Amygdala (tissue), 56 donors: ENCODE data around the gene ARHGEF2.
A peak's percentile ranks its signal among the peaks of the same experiment; 100 is the strongest.

ENCODE experiments used
- DNase-seq, 56 donors: peaks; one replicate each; lab custom pipeline; 2025; lab: John Stamatoyannopoulos, UW

Gene ARHGEF2

DNA sequence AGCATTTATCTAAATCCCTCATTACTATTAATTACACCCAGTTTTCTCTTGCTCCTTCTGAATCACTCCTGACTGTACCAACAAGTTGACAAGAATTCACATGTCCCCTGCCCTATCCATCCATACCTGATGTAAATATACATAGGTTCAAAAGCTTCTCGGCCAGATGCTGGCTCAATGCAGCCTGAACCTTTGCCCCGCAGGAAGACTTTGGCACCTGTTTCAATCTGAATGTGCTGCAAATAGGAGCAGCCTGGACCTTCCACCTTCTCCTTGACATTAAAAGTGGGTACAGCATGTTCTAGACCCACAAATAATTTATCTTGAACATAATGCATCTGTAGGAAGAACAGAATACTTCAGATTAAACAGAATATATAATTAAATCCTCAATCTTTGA, 52.8 kb downstream of the ARHGEF2 start:
- DNase-seq = no peak

DNA sequence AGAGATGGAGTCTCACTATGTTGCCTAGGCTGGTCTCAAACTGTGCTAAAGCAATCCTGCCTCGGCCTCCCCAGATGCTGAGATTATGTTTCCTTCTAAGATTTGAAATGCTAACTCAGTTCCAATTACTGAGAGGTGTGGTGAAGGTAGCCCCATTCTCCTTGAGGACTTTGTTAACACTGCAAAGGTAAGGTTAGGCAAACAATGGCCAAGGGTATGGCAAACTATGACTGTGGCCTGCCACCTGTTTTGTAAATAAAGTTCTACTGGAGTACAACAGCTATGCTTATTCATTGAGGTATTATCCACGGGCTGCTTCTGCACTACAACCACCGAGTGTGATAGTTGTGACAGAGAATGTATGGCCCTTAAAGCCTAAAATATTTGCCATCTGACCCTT, 57.6 kb downstream of the ARHGEF2 start:
- DNase-seq = no peak

DNA sequence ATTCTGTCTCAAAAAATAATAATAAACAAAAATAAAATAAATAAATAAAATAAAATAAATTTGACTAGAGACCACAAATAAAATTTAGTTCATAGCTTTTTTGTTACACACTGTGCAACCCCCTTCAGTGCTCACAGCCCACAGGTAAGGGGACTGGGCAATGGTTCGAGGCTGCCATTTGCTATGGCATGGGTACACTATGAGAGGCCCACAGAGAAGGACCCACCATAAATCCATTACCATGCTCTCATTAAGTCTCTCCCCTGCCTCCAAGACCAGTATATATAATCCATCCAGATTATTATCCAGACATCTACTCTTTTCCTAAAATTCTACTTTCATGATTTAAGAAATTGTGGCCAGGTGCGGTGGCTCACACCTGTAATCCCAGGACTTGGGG, 58.5 kb downstream of the ARHGEF2 start:
- DNase-seq = no peak

DNA sequence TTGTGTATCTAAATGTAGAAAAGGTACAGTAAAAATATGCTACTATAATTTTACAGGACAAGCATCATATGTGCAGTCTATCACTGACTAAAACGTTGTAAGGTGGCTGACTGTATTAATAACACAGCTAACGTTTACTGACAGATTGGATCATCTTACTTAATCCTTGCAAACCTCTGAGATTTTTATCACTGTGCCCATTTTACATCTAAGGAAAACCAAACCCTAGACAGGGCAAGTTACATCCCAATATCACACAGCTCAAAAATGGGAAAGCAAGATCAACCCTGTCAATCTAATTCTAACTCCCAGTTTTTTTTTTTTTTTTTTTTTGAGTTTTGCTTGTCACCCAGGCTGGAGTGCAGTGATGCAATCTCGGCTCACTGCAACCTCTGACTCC, 59.7 kb downstream of the ARHGEF2 start:
- DNase-seq = no peak

DNA sequence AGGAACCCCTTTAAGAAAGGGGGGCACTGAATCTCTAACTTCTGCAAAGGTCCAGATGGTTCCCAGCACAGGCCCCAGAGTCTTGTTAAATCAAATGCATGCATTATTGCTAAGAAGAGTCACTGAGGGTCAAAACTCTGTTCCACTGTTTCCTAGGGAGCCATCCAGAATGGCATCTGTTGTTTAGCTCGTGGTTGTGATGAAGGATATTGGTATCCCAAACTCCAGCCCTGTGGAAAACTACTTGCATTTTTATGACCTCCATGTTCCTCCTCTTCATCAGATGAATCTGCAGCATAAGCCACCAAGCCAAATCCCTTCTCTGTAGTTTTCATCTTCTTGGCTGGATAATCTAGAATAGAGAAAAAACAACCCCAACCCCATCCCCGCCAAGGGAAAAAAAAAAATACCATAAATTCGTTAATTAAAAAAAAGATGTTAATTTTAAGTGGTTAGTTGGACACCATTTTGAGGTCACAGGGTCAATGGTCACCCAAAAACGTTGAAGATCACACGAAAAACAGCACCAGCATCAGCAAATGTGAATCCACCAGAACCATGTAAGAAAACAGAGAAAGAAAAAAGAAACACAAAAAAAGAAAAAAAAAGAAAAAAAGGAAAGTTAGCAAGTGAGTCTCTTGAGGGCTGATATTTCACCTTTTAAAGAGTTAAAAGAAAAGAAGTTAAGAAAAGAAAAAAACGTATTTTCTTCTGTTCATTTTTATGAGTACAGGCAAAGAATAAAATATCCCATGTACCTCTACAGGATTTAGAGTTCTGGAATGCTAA, 64.2 kb downstream of the ARHGEF2 start:
- no peak for DNase-seq

DNA sequence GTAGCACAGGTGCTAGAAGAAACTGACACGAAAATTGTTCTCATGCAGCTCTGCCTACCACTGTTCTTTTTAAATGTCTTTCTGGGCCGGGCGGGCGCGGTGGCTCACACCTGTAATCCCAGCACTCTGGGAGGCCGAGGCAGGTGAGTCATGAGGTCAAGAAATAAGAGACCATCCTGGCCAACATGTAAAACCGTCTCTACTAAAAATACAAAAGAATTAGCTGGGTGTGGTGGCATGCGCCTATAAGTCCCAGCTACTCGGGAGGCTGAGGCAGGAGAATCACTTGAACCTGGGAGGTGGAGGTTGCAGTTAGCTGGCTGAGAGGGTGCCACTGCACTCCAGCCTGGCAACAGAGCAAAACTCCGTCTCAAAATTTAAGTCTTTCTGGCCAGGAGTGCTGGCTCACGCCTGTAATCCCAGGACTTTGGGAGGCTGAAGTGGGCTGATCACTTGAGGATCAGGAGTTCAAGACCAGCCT, 66.3 kb downstream of the ARHGEF2 start:
- no peak for DNase-seq

GRCh38 chr1:155911156-155912055, 66.9 kb downstream of the ARHGEF2 start, which contains the start of gene RIT1:
TSS of gene RIT1 (minus strand) at chr1:155911349. CDS start at chr1:155910761, 588 bp downstream.
- DNase-seq = peak in 55 of 56 donors; percentile 6 to 91 (median 67)

- peak in 24 of 56 donors; percentile 4 to 60 (median 32) for DNase-seq
Measured at GRCh38 chr1:155910621-155911121, 67.7 kb downstream of the ARHGEF2 start.

DNA sequence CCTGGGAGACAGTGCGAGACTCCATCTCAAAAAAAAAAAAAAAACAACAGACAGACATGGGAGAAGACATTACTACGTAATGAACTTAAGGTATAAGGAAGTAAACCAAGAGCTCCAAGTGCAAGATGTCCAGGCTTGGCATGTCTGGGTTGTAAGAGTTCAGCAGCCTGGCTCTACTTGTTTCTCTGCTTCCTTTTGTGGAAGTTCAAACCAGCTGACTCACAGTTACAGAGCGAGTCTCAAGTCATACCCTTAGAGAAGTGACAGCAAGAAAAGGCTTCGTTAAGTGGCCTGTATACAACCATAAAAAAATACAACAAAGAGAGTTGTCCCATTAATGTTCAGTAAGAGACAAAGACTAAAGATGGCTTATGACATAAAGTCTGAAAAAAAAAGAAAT, 68.5 kb downstream of the ARHGEF2 start:
- DNase-seq = peak in 4 of 56 donors; percentile 4 to 12 (median 10)

DNA sequence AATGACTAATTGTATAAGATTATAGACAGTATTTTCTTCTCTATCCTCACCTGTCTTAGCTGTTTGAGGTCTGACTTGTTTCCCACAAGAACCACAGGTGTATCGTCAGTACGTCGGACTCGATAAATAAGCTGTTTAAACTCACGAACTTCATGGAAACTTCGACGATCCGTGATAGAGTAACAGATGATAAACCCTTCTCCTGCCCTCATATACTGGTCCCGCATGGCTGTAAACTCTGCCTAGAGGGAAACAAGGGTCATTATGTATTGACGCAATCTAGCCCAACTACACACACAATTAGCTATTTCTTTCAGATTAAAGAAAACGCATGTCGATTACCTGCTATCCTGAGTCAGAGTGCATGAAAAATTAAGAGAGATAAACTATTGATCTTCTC, 74.1 kb downstream of the ARHGEF2 start:
- no peak for DNase-seq

DNA sequence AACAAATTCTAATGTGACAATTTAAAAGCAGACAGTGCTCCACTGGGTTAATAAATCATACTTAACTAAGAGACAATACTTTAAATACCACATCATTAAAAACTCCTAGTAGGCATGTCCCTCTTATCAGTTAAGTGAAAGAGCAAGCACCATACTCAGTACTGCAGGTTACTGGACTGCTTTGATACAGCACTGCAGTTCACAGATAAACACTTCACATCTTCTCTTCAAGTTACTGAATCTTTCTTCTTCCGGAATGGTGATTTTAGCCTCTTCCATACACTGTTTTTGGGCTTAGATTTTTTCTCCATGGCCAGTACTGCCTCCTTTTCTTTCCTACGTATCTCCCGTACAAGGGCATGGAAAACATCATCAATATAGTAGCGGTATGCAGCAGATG, 78.2 kb downstream of the ARHGEF2 start:
- no peak for DNase-seq

DNA sequence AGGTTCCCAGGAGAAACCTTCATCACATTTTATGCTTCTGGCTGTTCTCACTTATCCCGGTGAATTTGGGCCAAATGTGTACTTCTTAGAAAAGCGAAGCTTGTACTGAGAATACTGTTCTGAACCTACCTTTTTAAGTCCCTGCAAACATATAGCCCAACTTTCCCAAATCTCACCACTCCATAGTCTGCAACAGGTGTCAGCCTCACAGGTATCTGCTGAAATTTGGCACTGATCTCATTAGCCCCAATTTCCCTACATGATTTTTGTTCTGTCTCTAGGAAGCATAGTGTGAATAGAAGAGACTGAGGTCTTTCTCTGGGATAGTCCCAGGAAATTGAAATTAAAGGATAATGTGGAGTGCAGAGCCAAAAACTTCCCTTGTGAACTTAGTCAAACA, 78.7 kb downstream of the ARHGEF2 start:
- DNase-seq = no peak

DNA sequence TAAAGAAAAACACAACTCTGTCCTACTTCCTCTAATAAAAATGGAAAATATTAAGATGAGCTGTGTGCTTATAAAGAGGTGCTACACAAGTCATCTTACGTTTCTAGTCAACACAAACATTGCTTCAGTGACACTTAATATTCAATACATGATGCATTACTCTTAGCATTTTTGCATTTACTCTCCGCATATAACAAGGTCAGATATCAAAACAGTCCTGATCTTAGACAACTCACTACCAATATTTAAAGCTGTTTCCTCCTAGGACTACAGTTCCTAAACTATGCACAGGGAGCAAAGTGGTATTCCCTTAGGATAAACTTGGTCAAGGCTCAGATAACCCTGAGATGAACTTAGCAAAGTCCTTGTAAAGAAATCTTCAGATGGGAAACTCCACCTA, 79.5 kb downstream of the ARHGEF2 start:
- DNase-seq = no peak

- no peak for DNase-seq
Measured at GRCh38 chr1:155897746-155898145, 80.6 kb downstream of the ARHGEF2 start.
